Measurements from ENCODE around the gene F5.

DNA sequence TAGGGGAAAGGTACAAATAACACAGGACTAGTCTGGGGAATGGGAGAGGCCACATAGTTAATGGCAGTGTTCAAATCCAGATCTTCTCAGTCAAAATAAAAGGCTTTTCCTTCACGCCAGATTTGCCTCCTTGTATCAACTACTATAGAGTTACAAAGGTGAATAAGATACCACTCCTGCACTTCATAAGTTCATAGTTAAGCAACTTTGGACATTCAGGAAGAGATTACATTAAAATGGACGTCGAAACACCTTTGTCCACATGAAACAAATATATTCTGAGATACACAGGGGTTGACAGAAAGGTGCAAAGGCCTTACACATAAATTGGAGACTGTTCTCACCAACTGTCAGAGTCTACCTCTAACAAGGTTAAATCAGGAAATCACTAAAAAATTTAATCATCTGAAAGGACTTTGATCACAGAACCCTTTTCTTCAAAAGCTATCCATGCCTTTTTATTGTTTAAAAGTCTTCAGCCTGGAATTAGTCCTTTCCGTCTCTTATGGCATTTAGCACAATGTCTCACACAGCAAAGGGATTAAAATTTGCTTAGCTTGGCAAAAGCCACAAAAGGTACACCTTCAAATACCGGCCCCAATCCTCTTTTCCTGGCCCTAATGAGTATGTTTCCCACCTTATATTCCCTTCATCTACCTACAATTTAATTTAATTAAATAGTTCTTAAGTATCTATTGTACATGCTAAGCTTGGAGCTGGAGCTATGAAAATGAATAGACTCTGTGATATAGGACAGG, 8.1 kb downstream of the F5 start:
- no peak for TF ChIP-seq CTCF (IDR thresholded peaks at IDR 0.05)
- no peak for TF ChIP-seq POLR2A (IDR thresholded peaks at IDR 0.05)
